Stimulated activated memory B cell treated with anti-CD40 and anti-IgM and Interleukin-4, amounts not matched to agents 10 μg/mL and 1 μg/mL and 100 μg/mL, for 72 hours (primary cell): Measurements from ENCODE around the gene ZNF77.
"Not testable (repeated sequence)": the region's sequence is repeated elsewhere in the genome, so short reads cannot be mapped to it uniquely, and the experiment has no call there.

Experiments used
- ATAC-seq: fragments of 150-1000 bp; cut with Tn5 transposase; 2 replicates; pipeline ENCODE4 v1.10.0; 2021
- H3K27ac Mint-ChIP-seq: one replicate; pipeline ENCODE4 v1.8.0; 2022; ENCODE audit warnings: mild to moderate bottlenecking, mixed read lengths
- H3K27me3 Mint-ChIP-seq: one replicate; pipeline ENCODE4 v1.8.0; 2022; ENCODE audit warnings: mixed read lengths
- H3K36me3 Mint-ChIP-seq: one replicate; pipeline ENCODE4 v1.8.0; 2022; ENCODE audit warnings: mixed read lengths
- H3K4me1 Mint-ChIP-seq: one replicate; pipeline ENCODE4 v1.8.0; 2022; ENCODE audit warnings: mixed read lengths
- H3K4me3 Mint-ChIP-seq: one replicate; pipeline ENCODE4 v1.8.0; 2022; ENCODE audit warnings: mild to moderate bottlenecking, moderate library complexity, mixed read lengths
- H3K9me3 Mint-ChIP-seq: one replicate; pipeline ENCODE4 v1.8.0; 2022; ENCODE audit warnings: mixed read lengths

ZNF77 gene

DNA sequence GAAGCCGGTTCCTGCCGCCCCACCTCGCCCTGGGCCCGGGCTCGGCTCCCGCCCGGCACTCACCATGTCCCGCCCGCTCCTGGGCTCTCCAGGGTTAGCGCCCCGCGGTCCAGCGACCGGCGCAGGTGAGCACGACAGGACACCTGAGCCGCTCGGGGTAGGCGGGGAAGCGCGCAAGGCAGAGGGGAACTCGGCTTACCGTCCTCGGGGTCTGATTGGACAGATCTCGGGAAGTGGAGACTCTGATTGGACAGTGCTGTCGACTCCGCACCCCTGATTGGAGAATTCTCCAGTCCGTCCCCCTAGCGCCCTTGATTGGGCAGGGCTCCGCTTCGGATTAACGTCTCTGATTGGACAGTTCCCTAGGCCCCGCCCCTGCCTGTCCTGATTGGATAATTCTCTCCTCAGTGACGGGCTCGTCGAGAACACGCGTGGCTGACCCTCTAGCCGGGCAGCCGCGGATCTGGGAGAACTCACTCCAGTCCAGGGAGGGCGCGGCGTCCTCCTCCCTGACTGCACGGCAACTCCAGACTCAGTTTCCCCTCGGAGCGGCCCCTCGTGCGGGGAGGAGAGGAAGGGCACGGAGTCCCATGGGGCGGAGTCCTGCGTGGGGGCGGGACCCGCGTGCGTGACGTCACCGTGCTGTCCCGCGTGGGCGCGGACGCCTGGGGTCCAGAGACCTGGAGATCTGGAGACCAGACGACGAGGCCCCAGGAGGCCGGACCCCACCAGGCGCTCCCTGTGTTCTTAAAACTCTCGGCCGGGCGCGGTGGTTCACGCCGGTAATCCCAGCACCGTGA is at the start of gene ZNF77:
Gene ZNF77, minus strand, starts transcription at position 197 of the 800 bp plus-strand sequence. Its CDS starts 131 bp downstream, at position 66.
- Mint-ChIP-seq H3K4me1 (peaks cover 41% of the 10 kb centered on the region), H3K27ac (peak within 1 kb of the TSS; percentile 94), H3K27me3 (no peaks in the 10 kb centered on the region), H3K9me3 (no peaks in the 10 kb centered on the region), H3K4me3 (peak within 1 kb of the TSS; percentile 99), H3K36me3 (no peaks in the 10 kb centered on the region)
- ATAC-seq, result peak; percentile 100

- Mint-ChIP-seq H3K36me3 (no peaks in the 10 kb centered on the region), H3K4me1 (no peaks in the 10 kb centered on the region), H3K4me3 (no peak overlapping the region), H3K27me3 (peaks cover 27% of the 10 kb centered on the region), H3K27ac (no peak overlapping the region), H3K9me3 (no peaks in the 10 kb centered on the region)
- no peak for ATAC-seq
These were observed 48.8 kb upstream of the ZNF77 start for GRCh38 chr19:2993579-2993978.

DNA sequence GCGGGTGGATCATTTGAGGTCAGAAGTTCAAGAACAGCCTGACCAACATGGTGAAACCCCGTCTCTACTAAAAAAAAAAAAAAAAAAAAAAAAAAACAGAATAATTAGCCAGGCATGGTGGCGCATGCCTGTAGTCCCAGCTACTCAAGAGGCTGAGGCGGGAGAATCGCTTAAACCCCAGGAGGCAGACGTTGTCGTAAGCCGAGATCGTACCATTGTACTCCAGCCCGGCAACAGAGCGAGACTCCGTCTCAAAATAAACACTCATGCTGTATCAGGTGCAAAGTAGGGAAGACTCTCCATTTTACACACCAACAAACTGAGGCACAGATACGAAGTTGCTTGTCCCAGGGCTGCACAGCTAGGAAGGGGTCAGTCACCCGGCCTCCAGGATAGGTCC is 48.2 kb upstream of the ZNF77 start:
- no peaks in the 10 kb centered on the region for H3K4me1 Mint-ChIP-seq
- no peaks in the 10 kb centered on the region for H3K9me3 Mint-ChIP-seq
- H3K36me3 Mint-ChIP-seq, result no peaks in the 10 kb centered on the region
- peaks cover 31% of the 10 kb centered on the region for H3K27me3 Mint-ChIP-seq
- H3K4me3 Mint-ChIP-seq, result no peak overlapping the region
- no peak overlapping the region for H3K27ac Mint-ChIP-seq
- no peak for ATAC-seq

GRCh38 chr19:2992333-2992732 is 47.6 kb upstream of the ZNF77 start:
- ATAC-seq, H3K36me3 Mint-ChIP-seq, H3K9me3 Mint-ChIP-seq, H3K4me3 Mint-ChIP-seq, H3K4me1 Mint-ChIP-seq, H3K27ac Mint-ChIP-seq: not testable (repeated sequence)
- peaks cover 27% of the 10 kb centered on the region for H3K27me3 Mint-ChIP-seq

DNA sequence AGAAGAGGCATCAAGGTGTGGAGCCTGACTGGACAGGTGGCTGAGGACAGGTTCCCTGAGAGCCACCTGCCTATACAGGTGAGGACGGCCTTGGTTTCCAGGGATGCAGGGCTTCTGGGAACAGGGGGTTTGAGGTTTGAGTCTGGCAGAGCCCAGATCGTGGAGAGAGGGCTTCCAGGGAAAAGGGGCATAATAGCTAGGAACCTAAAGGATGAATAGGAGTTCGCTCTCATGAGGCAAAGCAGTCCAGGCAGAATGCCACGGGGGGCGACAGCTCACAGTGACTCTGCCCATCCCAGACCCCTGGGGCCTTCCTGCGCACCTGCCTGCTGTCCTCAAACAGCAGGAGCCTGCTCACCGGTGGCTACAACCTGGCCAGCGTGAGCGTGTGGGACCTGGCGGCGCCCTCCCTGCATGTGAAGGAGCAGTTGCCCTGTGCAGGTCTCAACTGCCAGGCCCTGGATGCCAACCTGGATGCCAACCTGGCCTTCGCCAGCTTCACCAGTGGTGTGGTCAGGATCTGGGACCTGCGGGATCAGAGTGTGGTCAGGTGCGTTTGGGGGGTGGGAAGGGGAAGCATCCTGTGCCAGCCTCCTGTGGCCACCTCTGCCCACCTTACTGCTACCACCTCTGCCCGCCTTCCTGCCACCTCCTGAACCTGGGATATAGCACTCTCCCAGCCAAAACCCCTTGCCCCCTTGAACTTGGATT is 44.6 kb upstream of the ZNF77 start:
- no peaks in the 10 kb centered on the region for H3K36me3 Mint-ChIP-seq
- peaks cover under 1% of the 10 kb centered on the region for H3K4me1 Mint-ChIP-seq
- no peak overlapping the region for H3K4me3 Mint-ChIP-seq
- H3K9me3 Mint-ChIP-seq, result no peaks in the 10 kb centered on the region
- no peak for ATAC-seq
- H3K27ac Mint-ChIP-seq, result no peak overlapping the region
- H3K27me3 Mint-ChIP-seq, result peaks cover 34% of the 10 kb centered on the region

- ATAC-seq, result no peak
- Mint-ChIP-seq H3K27me3 (peaks cover 42% of the 10 kb centered on the region), H3K36me3 (no peaks in the 10 kb centered on the region), H3K4me1 (peaks cover 8% of the 10 kb centered on the region), H3K4me3 (no peak overlapping the region), H3K9me3 (no peaks in the 10 kb centered on the region), H3K27ac (no peak overlapping the region)
These were observed 43.8 kb upstream of the ZNF77 start for GRCh38 chr19:2988568-2988967.

DNA sequence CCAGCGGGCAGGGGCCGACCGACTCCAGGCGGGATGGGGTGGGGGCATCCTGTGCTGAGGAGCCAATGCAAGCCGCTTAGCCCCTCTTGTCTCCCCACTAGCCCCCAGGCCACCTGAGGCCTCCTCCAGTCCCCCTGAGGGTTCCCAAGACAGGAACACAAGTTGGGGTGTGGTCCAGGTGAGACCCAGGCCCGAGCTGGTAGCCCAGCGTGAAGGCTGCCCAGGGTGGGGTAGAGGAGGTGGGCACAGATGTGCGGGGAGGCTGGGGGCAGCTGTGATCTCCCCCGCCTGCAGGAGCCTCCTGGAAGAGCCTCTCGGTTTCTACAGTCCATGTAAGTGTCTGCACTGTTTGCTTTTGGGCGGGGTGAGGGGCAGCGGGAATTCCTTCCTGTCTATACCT is 43.0 kb upstream of the ZNF77 start:
- Mint-ChIP-seq H3K27me3 (peaks cover 49% of the 10 kb centered on the region), H3K27ac (no peak overlapping the region), H3K4me1 (peaks cover 16% of the 10 kb centered on the region), H3K4me3 (no peak overlapping the region), H3K9me3 (no peaks in the 10 kb centered on the region), H3K36me3 (no peaks in the 10 kb centered on the region)
- ATAC-seq, result no peak

DNA sequence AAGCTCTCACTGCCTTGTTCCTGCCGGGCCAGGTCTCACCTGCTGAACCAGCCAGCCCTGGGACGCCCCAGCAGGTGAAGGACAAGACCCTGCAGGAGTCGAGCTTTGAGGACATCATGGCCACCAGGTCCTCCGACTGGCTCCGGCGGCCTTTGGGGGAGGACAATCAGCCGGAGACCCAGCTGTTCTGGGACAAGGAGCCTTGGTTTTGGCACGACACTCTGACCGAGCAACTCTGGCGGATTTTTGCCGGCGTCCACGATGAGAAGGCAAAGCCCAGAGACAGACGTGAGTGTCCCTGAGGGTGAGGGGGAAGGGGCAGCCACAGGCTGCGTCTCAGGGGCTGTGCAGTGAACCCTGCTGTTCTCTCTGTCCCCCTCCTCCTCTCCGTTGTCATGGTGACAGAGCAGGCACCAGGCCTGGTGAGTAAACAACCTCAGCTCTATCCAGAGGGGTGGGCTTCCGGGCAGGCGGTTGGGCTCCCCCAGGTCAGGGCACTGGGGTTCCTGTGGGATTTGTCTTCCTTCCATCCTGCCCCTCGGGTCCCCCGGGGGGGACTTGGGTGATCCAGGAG is 42.3 kb upstream of the ZNF77 start:
- Mint-ChIP-seq H3K4me1 (peaks cover 16% of the 10 kb centered on the region), H3K4me3 (no peak overlapping the region), H3K9me3 (no peaks in the 10 kb centered on the region), H3K27me3 (peaks cover 57% of the 10 kb centered on the region), H3K27ac (no peak overlapping the region), H3K36me3 (no peaks in the 10 kb centered on the region)
- ATAC-seq, result no peak

DNA sequence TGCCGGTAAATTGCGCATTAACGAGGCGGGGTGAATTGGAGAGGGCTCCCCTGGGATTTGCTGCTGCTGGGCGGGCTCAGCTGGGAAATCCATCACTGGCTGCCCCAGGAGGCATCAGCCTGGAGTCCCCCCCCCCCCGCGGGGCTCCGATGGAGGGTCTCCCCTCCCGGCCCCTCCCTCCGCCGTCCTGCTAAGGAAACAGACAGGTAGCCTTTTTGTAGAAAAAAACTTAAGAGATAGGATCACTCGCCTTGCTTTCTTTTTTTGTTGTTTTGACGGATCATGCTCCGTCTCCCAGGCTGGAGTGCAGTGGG is 39.4 kb upstream of the ZNF77 start:
- no peaks in the 10 kb centered on the region for H3K36me3 Mint-ChIP-seq
- no peak overlapping the region for H3K27ac Mint-ChIP-seq
- ATAC-seq, result no peak
- H3K27me3 Mint-ChIP-seq, result peaks cover 67% of the 10 kb centered on the region
- peaks cover 16% of the 10 kb centered on the region for H3K4me1 Mint-ChIP-seq
- peak overlapping the region; percentile 39 for H3K4me3 Mint-ChIP-seq
- no peaks in the 10 kb centered on the region for H3K9me3 Mint-ChIP-seq

DNA sequence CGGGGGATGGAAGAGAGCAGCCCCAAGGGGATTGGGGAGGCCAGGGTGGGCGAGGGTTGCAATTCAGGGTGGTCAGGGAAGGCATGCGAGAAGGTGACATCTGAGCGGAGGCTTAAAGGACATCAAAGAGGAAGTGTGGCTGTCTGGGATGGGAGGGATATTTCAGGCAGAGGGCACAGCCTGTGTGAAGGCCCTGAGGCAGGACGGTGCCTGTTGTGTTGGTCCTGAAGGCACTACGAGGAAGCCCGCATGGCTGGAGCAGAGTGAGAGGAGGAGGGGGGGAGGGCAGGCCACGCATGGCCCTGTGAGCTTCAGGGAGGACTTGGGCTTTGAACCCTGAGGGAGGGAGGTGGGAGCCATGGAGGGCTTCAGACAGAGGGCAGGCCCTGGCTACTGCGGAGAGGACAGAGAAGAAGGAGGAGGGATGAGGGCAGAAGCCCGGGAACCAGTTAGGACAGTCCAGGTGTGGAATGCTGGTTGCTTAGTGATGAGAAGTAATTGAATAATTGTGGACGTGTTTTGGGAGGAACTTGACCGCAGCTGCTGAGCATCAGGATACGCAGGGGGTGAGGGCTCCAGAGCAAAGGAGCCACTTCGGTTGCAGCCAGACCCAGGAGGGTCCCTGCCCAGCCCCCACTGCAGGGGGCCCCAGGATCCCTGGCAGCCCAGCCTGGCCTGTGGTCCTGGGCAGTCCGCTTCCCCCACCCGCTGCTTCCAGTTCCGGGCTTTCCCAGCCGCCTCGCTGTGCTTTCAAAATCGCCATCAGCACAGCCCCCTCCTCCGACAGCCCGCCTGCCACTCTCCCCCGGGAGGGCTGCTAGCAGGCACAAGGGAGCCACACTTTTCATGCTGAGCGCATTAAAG is 38.8 kb upstream of the ZNF77 start:
- peaks cover 16% of the 10 kb centered on the region for H3K4me1 Mint-ChIP-seq
- peak; percentile 60 for ATAC-seq
- H3K27me3 Mint-ChIP-seq, result peaks cover 61% of the 10 kb centered on the region

DNA sequence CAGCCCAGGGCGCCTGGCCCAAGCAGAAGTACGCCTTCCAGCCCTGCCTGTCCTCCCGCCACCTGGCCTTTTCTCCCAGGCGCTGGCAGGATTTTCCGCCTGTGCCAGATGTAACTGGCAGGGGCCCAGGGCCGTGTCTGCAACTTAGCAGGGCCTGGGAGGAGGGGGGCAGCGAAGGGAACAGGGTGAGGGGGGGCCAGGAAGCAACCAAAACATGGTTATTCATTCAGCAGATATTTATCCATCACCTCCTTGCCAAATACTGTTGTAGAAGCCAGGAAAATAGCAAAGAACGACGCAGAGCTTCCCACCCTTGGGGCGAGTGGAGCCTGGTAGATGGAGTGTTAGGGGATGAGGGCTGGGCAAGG is 38.2 kb upstream of the ZNF77 start:
- Mint-ChIP-seq H3K36me3 (no peaks in the 10 kb centered on the region), H3K4me3 (peak overlapping the region; percentile 46), H3K27ac (no peak overlapping the region), H3K4me1 (peaks cover 16% of the 10 kb centered on the region), H3K9me3 (no peaks in the 10 kb centered on the region), H3K27me3 (peaks cover 58% of the 10 kb centered on the region)
- no peak for ATAC-seq

More for the DNA sequence above, 38.8 kb upstream of the ZNF77 start:
- H3K9me3 Mint-ChIP-seq, result no peaks in the 10 kb centered on the region
- peak overlapping the region; percentile 46 for H3K4me3 Mint-ChIP-seq
- no peak overlapping the region for H3K27ac Mint-ChIP-seq
- no peaks in the 10 kb centered on the region for H3K36me3 Mint-ChIP-seq

- Mint-ChIP-seq H3K27ac (no peak overlapping the region), H3K4me1 (peaks cover 18% of the 10 kb centered on the region), H3K4me3 (no peak overlapping the region), H3K36me3 (no peaks in the 10 kb centered on the region), H3K9me3 (no peaks in the 10 kb centered on the region), H3K27me3 (peaks cover 62% of the 10 kb centered on the region)
- ATAC-seq, result no peak
These were observed 37.8 kb upstream of the ZNF77 start for GRCh38 chr19:2982561-2982960.

GRCh38 chr19:2981898-2982297 is 37.1 kb upstream of the ZNF77 start:
- no peak for ATAC-seq
- H3K9me3 Mint-ChIP-seq, result no peaks in the 10 kb centered on the region
- no peak overlapping the region for H3K4me3 Mint-ChIP-seq

GRCh38 chr19:2978772-2979171 is 34.0 kb upstream of the ZNF77 start:
- Mint-ChIP-seq H3K27ac (no peak overlapping the region), H3K36me3 (no peaks in the 10 kb centered on the region), H3K27me3 (peaks cover 64% of the 10 kb centered on the region), H3K9me3 (no peaks in the 10 kb centered on the region), H3K4me3 (no peak overlapping the region), H3K4me1 (peaks cover 33% of the 10 kb centered on the region)
- ATAC-seq, result no peak

More at GRCh38 chr19:2981898-2982297, 37.1 kb upstream of the ZNF77 start:
- no peaks in the 10 kb centered on the region for H3K36me3 Mint-ChIP-seq
- H3K27me3 Mint-ChIP-seq, result peaks cover 62% of the 10 kb centered on the region
- no peak overlapping the region for H3K27ac Mint-ChIP-seq
- H3K4me1 Mint-ChIP-seq, result peaks cover 24% of the 10 kb centered on the region

- Mint-ChIP-seq H3K4me1 (peaks cover 28% of the 10 kb centered on the region), H3K27ac (no peak overlapping the region), H3K36me3 (no peaks in the 10 kb centered on the region), H3K9me3 (no peaks in the 10 kb centered on the region), H3K27me3 (peaks cover 64% of the 10 kb centered on the region), H3K4me3 (no peak overlapping the region)
- ATAC-seq, result no peak
These were observed 33.5 kb upstream of the ZNF77 start for GRCh38 chr19:2978166-2978767.
